Measurements from ENCODE around the gene MBOAT2.

DNA sequence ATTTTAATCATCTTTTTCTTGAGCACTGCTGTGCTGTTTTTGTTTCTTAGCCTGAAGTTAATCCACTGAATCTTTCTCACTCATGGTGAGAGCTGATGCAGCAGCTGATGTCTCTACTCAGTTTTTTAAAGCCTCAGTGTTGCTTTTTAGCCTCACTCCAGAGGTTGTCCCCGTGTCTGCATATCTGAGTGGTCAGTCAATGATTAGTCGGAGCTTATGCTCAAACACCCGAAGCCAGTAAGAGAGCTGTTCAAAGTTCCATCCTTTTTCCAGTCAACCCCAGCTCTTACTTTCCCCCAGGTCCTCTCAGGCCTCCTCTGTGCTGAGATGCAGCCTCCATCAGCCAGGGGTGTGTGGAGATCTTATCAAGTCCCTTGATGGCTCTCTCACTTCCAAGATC, 81.1 kb downstream of the MBOAT2 start:
- no peak for TF ChIP-seq POLR2A (IDR thresholded peaks at IDR 0.05)
- TF ChIP-seq, protein P1, sequence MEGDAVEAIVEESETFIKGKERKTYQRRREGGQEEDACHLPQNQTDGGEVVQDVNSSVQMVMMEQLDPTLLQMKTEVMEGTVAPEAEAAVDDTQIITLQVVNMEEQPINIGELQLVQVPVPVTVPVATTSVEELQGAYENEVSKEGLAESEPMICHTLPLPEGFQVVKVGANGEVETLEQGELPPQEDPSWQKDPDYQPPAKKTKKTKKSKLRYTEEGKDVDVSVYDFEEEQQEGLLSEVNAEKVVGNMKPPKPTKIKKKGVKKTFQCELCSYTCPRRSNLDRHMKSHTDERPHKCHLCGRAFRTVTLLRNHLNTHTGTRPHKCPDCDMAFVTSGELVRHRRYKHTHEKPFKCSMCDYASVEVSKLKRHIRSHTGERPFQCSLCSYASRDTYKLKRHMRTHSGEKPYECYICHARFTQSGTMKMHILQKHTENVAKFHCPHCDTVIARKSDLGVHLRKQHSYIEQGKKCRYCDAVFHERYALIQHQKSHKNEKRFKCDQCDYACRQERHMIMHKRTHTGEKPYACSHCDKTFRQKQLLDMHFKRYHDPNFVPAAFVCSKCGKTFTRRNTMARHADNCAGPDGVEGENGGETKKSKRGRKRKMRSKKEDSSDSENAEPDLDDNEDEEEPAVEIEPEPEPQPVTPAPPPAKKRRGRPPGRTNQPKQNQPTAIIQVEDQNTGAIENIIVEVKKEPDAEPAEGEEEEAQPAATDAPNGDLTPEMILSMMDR (IDR thresholded peaks at IDR 0.05) = no peak
